T-helper 17 cell (primary cell): ENCODE results near the gene CNDP2. TPM values are rescaled to one million over a fixed set of nuclear protein-coding genes. Genes with fewer than 3 reads are reported as not detected.
A peak's percentile ranks its signal among the peaks of the same experiment; 100 is the strongest.

Source experiments
- ATAC-seq: fragments of 150-1000 bp; cut with Tn5 transposase; 2 replicates; pipeline ENCODE4 v1.10.0; 2021; ENCODE audit warnings: mild to moderate bottlenecking, moderate library complexity
- DNase-seq, 3 donors: peaks; one replicate each; pipeline versions ENCODE4 v3.0.0 to v3.0.0-alpha.2; 2020 to 2021
- H3K9me3 ChIP-seq: one replicate; pipeline ENCODE4 v1.7.0; 2013; ENCODE audit warnings: low read length, mild to moderate bottlenecking; ENCODE audit not compliant: control insufficient read depth, poor library complexity, severe bottlenecking
- H3K27ac Mint-ChIP-seq: one replicate; pipeline ENCODE4 v1.8.0; 2022; ENCODE audit warnings: mild to moderate bottlenecking, moderate library complexity, mixed read lengths
- H3K27me3 Mint-ChIP-seq: one replicate; pipeline ENCODE4 v1.8.0; 2022; ENCODE audit warnings: mixed read lengths
- H3K36me3 Mint-ChIP-seq: one replicate; pipeline ENCODE4 v1.8.0; 2022; ENCODE audit warnings: low read depth, mixed read lengths
- H3K4me1 Mint-ChIP-seq: one replicate; pipeline ENCODE4 v1.8.0; 2022; ENCODE audit warnings: mild to moderate bottlenecking, mixed read lengths
- H3K4me3 Mint-ChIP-seq: one replicate; pipeline ENCODE4 v1.8.0; 2022; ENCODE audit warnings: mild to moderate bottlenecking, moderate library complexity, mixed read lengths
- total RNA-seq, 4 donors: library from RNA in 2 of 4; stranded (reverse) in 2 of 4; gene quantifications; one replicate each; pipeline ENCODE4 v1.2.3 and lab custom pipeline; 2022 to 2026

CNDP2 gene
- total RNA-seq, 2 donors from 2014 or later = 99.6 to 105 TPM

GRCh38 chr18:74457725-74458421, 38.3 kb upstream of the CNDP2 start:
- Mint-ChIP-seq H3K27me3 (peaks cover 60% of the 10 kb centered on the region), H3K4me3 (peak overlapping the region; percentile 82), H3K36me3 (no peaks in the 10 kb centered on the region), H3K4me1 (no peaks in the 10 kb centered on the region), H3K27ac (no peak overlapping the region)
- H3K9me3 ChIP-seq = no peaks in the 10 kb centered on the region
- DNase-seq (no peak), ATAC-seq (no peak)

GRCh38 chr18:74459889-74460288, 36.3 kb upstream of the CNDP2 start:
- Mint-ChIP-seq H3K27me3 (peaks cover 58% of the 10 kb centered on the region), H3K36me3 (no peaks in the 10 kb centered on the region), H3K27ac (no peak overlapping the region), H3K4me3 (no peak overlapping the region), H3K4me1 (peaks cover 2% of the 10 kb centered on the region)
- DNase-seq = no peak
- ATAC-seq = no peak
- no peaks in the 10 kb centered on the region for H3K9me3 ChIP-seq

GRCh38 chr18:74460825-74461224, 35.3 kb upstream of the CNDP2 start:
- peaks cover 2% of the 10 kb centered on the region for H3K4me1 Mint-ChIP-seq
- H3K27me3 Mint-ChIP-seq = peaks cover 58% of the 10 kb centered on the region
- no peak overlapping the region for H3K4me3 Mint-ChIP-seq
- DNase-seq = no peak
- H3K9me3 ChIP-seq = no peaks in the 10 kb centered on the region
- no peak for ATAC-seq
- H3K27ac Mint-ChIP-seq = no peak overlapping the region
- H3K36me3 Mint-ChIP-seq = no peaks in the 10 kb centered on the region

GRCh38 chr18:74463254-74463653, 32.9 kb upstream of the CNDP2 start:
- no peaks in the 10 kb centered on the region for H3K36me3 Mint-ChIP-seq
- H3K27ac Mint-ChIP-seq = no peak overlapping the region
- no peak overlapping the region for H3K4me3 Mint-ChIP-seq
- H3K27me3 Mint-ChIP-seq = peaks cover 48% of the 10 kb centered on the region
- H3K4me1 Mint-ChIP-seq = peaks cover 2% of the 10 kb centered on the region
- ATAC-seq (no peak), DNase-seq (no peak)
- H3K9me3 ChIP-seq = no peaks in the 10 kb centered on the region

GRCh38 chr18:74463983-74464382, 32.2 kb upstream of the CNDP2 start:
- H3K4me1 Mint-ChIP-seq = peaks cover 2% of the 10 kb centered on the region
- H3K27ac Mint-ChIP-seq = peak overlapping the region; percentile 41

GRCh38 chr18:74465775-74466174, 30.4 kb upstream of the CNDP2 start:
- H3K9me3 ChIP-seq = peaks cover 5% of the 10 kb centered on the region
- DNase-seq (no peak), ATAC-seq (no peak)
- no peaks in the 10 kb centered on the region for H3K36me3 Mint-ChIP-seq
- peaks cover 2% of the 10 kb centered on the region for H3K4me1 Mint-ChIP-seq
- peaks cover 23% of the 10 kb centered on the region for H3K27me3 Mint-ChIP-seq
- no peak overlapping the region for H3K27ac Mint-ChIP-seq
- H3K4me3 Mint-ChIP-seq = no peak overlapping the region

More at GRCh38 chr18:74463983-74464382, 32.2 kb upstream of the CNDP2 start:
- no peaks in the 10 kb centered on the region for H3K36me3 Mint-ChIP-seq
- DNase-seq (no peak), ATAC-seq (no peak)
- no peak overlapping the region for H3K4me3 Mint-ChIP-seq
- H3K9me3 ChIP-seq = no peaks in the 10 kb centered on the region
- peaks cover 41% of the 10 kb centered on the region for H3K27me3 Mint-ChIP-seq

- Mint-ChIP-seq H3K27ac (no peak overlapping the region), H3K27me3 (peaks cover 9% of the 10 kb centered on the region)
- peaks cover 5% of the 10 kb centered on the region for H3K9me3 ChIP-seq
Measured at GRCh38 chr18:74468547-74469061, 27.6 kb upstream of the CNDP2 start.

GRCh38 chr18:74472312-74472711, 23.9 kb upstream of the CNDP2 start:
- DNase-seq (no peak), ATAC-seq (no peak)
- peaks cover 10% of the 10 kb centered on the region for H3K27me3 Mint-ChIP-seq
- no peaks in the 10 kb centered on the region for H3K36me3 Mint-ChIP-seq
- no peak overlapping the region for H3K4me3 Mint-ChIP-seq
- no peak overlapping the region for H3K27ac Mint-ChIP-seq
- H3K9me3 ChIP-seq = peaks cover 5% of the 10 kb centered on the region
- no peaks in the 10 kb centered on the region for H3K4me1 Mint-ChIP-seq

More at GRCh38 chr18:74468547-74469061, 27.6 kb upstream of the CNDP2 start:
- DNase-seq = no peak
- H3K36me3 Mint-ChIP-seq = no peaks in the 10 kb centered on the region
- peaks cover 2% of the 10 kb centered on the region for H3K4me1 Mint-ChIP-seq
- no peak for ATAC-seq
- no peak overlapping the region for H3K4me3 Mint-ChIP-seq

GRCh38 chr18:74473976-74474640, 22.1 kb upstream of the CNDP2 start:
- DNase-seq (no peak), ATAC-seq (no peak)
- H3K4me1 Mint-ChIP-seq = no peaks in the 10 kb centered on the region
- H3K27me3 Mint-ChIP-seq = peaks cover 23% of the 10 kb centered on the region
- peaks cover 5% of the 10 kb centered on the region for H3K9me3 ChIP-seq
- no peak overlapping the region for H3K27ac Mint-ChIP-seq
- no peaks in the 10 kb centered on the region for H3K36me3 Mint-ChIP-seq
- H3K4me3 Mint-ChIP-seq = no peak overlapping the region

- Mint-ChIP-seq H3K4me3 (no peak overlapping the region), H3K4me1 (peaks cover 2% of the 10 kb centered on the region), H3K36me3 (no peaks in the 10 kb centered on the region), H3K27ac (no peak overlapping the region), H3K27me3 (peaks cover 30% of the 10 kb centered on the region)
- no peaks in the 10 kb centered on the region for H3K9me3 ChIP-seq
- DNase-seq (no peak), ATAC-seq (no peak)
Measured at GRCh38 chr18:74476140-74476539, 20.0 kb upstream of the CNDP2 start.

- no peak overlapping the region for H3K27ac Mint-ChIP-seq
- H3K36me3 Mint-ChIP-seq = no peaks in the 10 kb centered on the region
- H3K4me3 Mint-ChIP-seq = no peak overlapping the region
- H3K4me1 Mint-ChIP-seq = peaks cover 2% of the 10 kb centered on the region
- H3K9me3 ChIP-seq = no peaks in the 10 kb centered on the region
- H3K27me3 Mint-ChIP-seq = peaks cover 30% of the 10 kb centered on the region
- DNase-seq (no peak), ATAC-seq (no peak)
Measured at GRCh38 chr18:74477771-74478170, 18.4 kb upstream of the CNDP2 start.

- H3K4me1 Mint-ChIP-seq = peaks cover 2% of the 10 kb centered on the region
- no peak for DNase-seq
- no peak overlapping the region for H3K4me3 Mint-ChIP-seq
- H3K27ac Mint-ChIP-seq = no peak overlapping the region
- ATAC-seq = no peak
- peaks cover 30% of the 10 kb centered on the region for H3K27me3 Mint-ChIP-seq
- H3K9me3 ChIP-seq = no peaks in the 10 kb centered on the region
- no peaks in the 10 kb centered on the region for H3K36me3 Mint-ChIP-seq
Measured at GRCh38 chr18:74478316-74478715, 17.8 kb upstream of the CNDP2 start.

- Mint-ChIP-seq H3K27ac (no peak overlapping the region), H3K36me3 (no peaks in the 10 kb centered on the region), H3K4me3 (no peak overlapping the region), H3K27me3 (peaks cover 30% of the 10 kb centered on the region), H3K4me1 (peaks cover 2% of the 10 kb centered on the region)
- no peaks in the 10 kb centered on the region for H3K9me3 ChIP-seq
- DNase-seq = no peak
- ATAC-seq = no peak
Measured at GRCh38 chr18:74478880-74479279, 17.3 kb upstream of the CNDP2 start.
